ENCODE results near the gene RMDN2.
"Not testable (repeated sequence)": the region's sequence is repeated elsewhere in the genome, so short reads cannot be mapped to it uniquely, and the experiment has no call there.

Gene RMDN2

DNA sequence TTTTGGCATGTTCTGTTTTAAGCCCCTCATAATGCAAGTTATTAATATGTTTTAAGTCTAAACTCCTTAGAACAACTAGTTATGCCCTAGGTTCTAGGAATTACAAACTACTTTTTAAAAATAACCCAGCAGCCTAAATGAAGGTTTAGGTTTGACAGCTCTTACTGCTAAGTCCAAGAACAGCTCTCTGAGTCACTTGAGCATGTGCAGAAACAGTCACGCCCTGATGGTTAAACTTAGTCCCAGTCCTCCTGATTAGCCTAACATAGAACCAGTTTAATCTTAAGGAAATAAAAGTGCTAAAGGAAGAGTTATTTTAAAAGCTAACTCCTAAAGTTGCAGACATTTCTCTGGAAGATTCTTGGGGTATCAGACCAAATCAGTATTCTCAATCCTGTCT lies 72.5 kb downstream of the RMDN2 start:
- no peak for DNase-seq

GRCh38 chr2:38000485-38001222 lies 75.6 kb downstream of the RMDN2 start:
- no peak for DNase-seq

- not testable (repeated sequence) for DNase-seq
These were observed 85.1 kb downstream of the RMDN2 start for GRCh38 chr2:38010187-38010586.

DNA sequence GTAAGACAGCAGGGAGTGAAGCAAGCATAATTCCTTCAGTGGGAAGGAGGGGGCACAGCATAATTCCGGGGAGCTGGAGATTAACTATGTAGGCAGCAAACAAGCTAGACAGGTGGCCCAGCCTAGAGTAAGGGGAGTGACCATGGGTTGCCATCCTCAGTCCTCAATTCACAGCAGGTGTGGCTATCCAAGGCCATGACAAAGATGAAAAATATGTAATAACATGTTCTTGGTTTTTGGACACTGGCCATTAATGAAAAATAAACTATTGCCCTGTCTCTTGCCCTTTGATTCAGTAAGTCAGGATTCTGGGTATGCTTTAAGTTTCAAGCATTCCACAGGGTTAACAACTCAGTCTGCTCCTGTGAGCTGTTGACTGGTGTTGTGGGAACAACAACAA lies 85.9 kb downstream of the RMDN2 start:
- no peak for DNase-seq

DNA sequence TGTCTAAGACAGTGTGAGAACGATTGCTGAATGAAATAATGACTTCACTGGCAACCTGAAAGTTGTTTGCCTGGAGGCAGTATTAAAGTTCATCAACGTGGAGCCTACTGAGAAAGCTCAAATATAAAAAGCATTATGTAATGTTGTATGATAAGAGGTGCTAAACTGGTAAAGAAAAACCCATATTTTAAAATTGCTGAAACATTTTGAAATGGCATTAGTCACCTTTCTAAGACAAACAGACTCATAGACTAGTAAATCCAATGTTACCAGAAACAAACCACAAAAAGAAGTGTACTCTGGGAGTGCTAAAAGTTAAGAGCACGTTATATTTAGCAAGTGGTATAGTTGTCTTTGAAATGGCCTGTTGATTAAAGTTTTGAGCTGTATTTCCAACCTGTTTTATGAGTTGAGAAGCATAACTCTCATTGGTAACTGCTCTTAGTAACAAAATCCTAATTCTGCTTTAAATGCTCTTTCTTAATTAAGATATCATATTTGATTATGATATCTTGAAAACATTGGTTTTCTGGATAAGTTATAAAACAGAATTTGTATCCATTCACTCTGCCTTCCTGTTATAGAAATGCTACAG lies 88.2 kb downstream of the RMDN2 start:
- DNase-seq: no peak

GRCh38 chr2:38016219-38016618 lies 91.1 kb downstream of the RMDN2 start:
- peak; percentile 51 to 56 for DNase-seq

DNA sequence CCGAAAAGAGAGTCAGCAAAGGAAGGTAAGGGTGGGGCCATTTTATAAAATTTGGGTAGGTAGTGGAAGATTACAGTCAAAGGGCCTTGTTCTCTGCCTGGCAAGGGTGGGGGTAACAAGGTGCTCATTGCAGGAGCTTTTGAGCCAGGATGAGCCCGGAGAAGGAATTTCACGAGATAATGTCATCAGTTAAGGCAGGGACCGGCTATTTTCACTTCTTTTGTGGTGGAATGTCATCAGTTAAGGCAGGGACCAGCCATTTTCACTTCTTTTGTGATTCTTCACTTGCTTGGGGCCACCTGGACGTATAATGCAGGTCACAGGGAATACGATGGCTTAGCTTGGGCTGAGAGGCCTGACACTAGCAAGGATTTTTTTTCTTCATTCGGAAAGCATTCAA lies 92.7 kb downstream of the RMDN2 start:
- DNase-seq: no peak

DNA sequence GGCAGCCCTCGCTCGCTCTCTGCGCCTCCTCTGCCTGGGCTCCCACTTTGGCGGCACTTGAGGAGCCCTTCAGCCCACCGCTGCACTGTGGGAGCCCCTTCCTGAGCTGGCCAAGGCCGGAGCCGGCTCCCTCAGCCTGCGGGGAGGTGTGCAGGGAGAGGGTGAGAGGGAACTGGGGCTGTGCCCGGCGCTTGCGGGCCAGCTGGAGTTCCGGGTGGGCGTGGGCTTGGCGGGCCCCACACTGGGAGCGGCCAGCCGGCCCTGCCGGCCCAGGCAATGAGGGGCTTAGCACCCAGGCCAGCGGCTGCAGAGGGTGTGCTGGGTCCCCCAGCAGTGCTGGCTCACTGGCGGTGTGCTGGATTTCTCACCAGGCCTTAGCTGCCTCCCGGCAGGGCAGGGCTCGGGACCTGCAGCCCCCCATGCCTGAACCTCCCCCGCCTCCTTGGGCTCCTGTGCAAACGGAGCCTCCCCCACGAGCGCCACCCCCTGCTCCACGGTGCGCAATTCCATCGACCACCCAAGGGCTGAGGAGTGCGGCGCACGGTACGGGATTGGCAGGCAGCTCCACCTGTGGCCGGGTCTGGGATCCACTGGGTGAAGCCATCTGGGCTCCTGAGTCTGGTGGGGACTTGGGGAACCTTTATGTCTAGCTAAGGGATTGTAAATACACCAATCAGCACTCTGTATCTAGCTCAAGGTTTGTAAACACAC lies 95.4 kb downstream of the RMDN2 start:
- DNase-seq: not testable (repeated sequence)

DNA sequence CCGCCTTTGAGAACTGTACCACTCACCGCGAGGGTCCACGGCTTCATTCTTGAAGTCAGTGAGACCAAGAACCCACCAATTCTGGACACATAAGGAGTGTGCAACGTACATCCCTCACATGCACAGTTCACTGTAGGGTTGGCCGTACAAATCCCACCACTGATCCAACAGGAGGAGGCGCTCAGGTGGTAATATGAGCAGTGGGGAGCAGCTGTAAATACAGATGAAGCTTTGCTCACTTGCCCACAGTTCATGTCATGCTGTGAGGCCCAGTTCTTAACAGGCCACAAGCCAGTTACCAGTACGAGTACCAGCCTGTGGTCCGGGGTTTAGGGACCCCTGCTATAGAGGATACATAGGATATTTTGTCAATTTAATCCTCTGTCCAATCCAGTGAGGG lies 96.5 kb downstream of the RMDN2 start:
- no peak for DNase-seq

DNA sequence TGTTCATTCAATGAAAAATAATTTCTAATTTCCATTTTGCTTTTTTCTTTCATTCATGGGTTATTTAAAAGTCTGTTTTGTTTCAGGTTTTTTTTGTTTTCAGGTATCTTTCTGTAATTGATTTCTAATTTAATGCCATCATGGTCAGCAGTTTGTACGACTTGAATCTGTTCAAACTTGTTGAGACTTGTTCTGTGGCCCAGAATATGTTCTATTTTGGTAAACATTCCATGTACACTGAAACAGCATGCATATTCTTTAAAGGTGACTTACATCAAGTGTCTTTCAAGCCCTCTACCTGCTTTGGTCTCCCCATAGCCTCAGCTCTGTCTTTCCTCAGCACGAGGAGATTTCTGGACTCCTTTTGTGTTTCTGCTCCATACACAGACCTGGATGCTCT lies 101.8 kb downstream of the RMDN2 start:
- no peak for DNase-seq

- DNase-seq: no peak
These were observed 103.7 kb downstream of the RMDN2 start for GRCh38 chr2:38028829-38029228.

DNA sequence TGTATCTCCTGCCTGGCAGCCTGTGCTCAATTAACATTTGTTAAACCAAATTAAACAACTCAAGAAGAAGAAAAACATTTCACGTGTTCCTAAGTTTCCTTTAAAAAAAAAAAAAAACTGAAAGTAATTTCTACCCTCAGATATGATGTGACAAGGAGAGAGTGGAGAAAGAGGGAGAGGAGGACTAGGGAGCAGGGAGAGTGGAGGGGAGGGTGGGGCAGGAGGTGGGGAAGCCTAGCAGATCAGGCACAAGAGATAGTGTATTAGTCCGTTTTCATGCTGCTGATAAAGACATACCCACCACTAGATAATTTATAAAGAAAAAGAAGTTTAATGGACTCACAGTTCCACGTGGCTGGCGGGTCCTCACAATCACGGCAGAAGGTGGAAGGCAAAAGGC lies 104.4 kb downstream of the RMDN2 start:
- DNase-seq: no peak

DNA sequence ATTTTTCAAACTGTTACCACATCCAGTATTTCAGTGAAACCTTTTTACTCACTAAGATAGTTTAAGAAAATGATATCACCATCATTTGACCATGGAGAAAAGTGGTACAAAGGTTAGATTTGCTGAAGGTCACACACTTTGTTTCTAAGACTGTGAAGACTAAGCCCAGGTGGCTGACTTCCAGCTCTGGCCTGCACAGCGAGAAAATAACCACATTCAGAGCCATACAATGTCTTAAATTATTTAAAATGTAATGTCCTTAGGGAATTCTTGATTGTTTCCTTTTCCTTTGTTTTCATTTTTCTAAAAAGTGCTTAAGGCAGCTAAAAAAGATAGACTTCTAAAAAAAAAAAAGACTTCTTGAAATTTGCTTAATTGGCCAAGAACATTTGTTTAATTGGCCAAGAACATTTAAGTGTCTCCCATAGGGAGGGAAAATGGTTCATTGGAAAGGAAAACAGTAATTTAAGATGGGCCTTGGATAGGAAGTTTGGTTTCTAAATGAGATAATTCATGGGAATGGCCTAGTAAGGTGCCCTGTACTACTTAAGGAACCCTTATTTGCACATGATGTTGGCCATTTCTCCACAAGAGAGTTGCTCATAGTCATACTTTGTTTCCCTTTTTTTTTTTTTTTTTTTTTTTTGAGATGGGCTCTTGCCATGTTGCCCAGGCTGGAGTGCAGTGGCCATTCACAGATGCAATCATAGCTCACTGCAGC lies 105.7 kb downstream of the RMDN2 start:
- DNase-seq: peak; percentile 60 to 65

DNA sequence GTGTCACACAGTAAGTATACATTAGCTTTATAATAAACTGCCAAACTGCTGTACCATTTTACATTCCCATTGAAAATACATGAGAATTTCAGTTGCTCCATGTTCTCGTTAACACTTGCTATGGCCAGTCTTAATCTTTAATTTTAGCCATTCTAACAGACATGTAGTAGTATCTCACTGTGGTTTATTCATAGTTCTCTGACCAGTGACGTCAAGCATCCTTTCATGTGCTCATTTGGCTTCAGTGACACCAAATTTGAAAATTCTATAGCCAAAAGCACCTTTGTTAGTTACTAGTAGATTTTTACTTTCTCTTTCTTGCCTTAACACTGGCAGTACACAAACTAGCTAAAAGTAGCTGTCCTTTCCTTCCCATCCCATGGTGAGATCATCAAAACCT lies 107.9 kb downstream of the RMDN2 start:
- DNase-seq: no peak

DNA sequence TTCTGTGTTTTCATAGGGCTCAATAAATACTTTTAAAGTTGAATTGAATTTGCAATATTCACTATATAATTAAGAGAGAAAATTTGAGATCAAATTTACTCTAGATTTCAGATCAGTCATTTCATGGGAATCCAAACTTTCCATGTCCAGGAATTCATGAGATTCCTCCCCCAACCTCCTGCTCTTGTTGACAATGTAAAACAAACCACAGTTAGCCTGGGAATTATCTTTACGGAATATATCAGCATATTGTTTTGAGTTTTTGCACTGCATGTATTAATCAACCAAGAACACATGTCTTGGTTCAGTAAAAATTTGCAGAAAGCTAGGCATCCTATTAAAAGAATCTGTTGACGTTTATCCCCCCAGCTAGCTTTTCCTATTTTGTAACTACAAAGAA lies 108.6 kb downstream of the RMDN2 start:
- no peak for DNase-seq

- DNase-seq: no peak
These were observed 110.9 kb downstream of the RMDN2 start for GRCh38 chr2:38035968-38036367.

DNA sequence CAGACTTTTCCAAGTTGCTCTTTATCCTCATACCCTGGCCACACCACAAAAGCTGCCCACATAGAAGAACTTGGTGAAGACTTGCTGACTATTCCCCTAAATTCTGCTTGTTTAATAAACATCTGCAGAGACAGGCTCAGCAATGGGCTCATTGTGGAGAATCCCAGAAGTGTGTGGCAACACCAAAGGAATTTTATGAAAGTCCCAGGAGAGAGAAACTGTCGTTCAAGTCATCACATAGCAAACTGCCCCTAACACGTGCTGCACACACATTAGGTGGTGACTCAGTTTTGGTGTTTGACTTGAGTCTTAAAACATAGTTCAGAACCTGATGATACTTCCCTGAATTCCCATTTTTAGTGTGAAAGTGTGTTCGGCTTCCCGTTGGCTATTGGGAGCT lies 112.2 kb downstream of the RMDN2 start:
- DNase-seq: no peak

DNA sequence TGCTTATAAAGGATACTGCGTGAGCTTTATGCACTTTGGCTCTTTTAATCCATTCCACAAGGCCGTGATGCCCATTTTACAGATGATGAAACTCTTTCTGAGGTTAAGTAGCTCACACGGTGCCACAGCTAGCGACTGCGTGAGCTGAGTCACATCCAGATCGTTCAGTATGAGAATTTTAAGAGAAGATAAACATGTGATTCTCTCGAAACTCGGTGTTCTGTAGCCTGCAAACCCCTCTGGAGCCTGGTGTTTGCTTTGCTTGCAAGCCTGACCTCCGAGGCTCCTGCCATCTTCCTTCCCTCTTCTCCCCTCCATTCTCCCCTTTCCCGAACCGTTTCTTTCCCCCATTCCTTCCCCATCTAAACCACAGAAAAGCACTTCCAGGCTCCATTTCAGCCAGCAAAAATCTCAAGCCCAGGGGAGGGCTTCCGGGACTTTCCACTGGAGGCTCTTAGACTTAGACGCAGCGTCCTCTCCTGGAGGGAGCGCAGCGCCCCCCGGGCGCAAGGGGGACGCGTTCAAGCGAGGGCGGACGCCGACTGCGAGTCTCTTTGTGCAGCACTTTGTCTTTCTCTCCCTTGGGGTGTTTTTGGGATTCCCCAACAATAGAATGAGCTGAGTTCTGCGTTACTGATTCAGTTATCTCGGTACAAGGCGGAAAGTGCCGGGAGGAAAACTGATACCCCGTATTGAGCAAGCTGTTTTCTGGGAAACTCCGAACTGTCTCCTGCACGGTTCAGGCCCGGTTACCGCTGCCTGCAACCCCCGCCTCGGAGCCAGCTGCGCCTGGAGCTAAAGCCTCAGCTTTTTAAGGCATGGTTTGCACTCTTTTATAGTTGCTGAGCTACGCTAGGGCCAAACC lies 112.9 kb downstream of the RMDN2 start:
- DNase-seq: peak; percentile 20 to 51

DNA sequence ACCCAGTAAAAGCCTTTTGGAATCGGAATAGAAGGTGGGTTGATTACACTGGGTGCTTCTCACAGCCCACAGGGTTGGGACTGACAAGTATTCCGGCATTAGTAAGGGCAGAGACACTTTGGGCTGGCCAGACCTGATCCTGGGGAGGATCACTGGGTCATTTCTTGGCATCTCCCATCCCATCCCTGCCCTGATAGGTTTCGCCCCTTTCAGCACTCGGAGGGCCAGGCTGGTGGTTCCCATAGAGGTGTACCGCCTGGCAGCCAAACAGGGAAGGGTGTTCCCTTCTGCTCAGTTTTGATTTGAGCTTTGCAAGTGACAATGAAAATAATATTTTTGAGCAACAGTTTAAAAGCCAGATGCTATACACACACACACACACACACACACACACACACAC lies 113.6 kb downstream of the RMDN2 start:
- DNase-seq: no peak

DNA sequence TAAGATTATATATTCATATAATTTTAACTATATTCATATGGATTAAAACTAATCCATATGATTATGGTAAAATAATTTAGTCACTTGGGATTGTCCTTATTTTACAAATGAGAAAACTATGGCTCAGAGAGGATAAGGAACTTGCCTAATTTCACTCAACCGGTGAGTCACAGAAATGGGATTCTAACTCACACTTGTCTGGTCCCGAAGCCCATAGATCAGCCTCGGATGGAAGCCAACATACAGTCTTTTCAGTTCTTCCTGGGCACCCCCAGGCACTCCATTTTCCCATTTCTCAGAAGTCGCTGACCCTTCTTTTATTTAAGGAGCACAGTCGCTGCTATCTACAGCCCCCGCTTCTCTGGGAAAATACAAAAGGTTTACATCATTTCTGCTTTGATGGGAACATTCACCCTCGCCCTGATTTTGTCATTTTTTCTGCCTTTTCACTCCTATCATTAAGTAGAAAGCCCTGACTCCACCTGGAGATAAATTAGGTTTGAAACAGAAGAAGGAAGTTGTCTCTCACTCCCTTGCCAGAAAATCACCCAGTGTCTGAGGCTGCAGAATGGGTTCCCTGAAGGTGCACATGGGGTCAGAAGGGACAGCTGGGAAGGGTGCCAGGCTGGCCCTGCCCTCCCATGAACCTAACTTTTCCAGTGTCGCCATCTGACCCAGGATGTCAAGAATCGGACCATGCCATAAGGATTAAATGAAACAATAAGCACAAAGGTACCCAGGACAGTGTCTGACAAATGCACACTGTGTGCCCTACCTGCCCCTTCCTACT lies 114.2 kb downstream of the RMDN2 start:
- peak; percentile 28 to 77 for DNase-seq

GRCh38 chr2:38045811-38046210 lies 120.7 kb downstream of the RMDN2 start:
- DNase-seq: no peak

DNA sequence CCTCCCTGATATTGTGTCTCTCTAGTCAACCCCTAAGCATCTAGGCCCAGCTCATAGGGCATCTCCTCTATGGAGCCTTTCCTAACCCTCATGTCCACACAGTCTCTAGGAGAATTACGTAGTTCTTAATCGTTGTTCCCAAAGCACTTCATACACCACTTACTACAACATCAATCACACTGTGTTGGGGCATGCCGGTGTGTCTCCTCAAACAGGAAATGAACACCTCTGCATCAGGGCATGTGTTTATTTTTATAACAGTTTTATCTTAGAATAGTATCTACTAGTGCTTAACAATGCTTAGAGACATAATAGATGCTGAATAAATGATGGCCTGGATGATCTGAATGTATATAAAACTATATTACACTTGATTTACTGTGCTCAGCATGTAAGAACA lies 131.1 kb downstream of the RMDN2 start:
- DNase-seq: no peak

Data from inflammatory macrophage (primary cell).